ENCODE measurements around the gene LYZL1.

- TF ChIP-seq CTBP1 (IDR thresholded peaks at IDR 0.05; ENCODE audit: borderline replicate concordance) (no peak), ZNF384 (IDR thresholded peaks at IDR 0.05) (no peak), NFRKB (IDR thresholded peaks at IDR 0.05) (no peak)
These were observed 15.4 kb upstream of the LYZL1 start for GRCh38 chr10:29273478-29273877.
